HG03565 (cell line): ENCODE data around the gene TRIM9.
"Not testable (repeated sequence)": the region's sequence is repeated elsewhere in the genome, so short reads cannot be mapped to it uniquely, and the experiment has no call there.

Experiments used
- ATAC-seq: cut with Tn5 transposase; IDR thresholded peaks from one replicate; pipeline ENCODE4 v1.9.1; 2021; ENCODE audit warnings: mild to moderate bottlenecking, moderate library complexity; ENCODE audit not compliant: unreplicated experiment

The TRIM9 gene

DNA sequence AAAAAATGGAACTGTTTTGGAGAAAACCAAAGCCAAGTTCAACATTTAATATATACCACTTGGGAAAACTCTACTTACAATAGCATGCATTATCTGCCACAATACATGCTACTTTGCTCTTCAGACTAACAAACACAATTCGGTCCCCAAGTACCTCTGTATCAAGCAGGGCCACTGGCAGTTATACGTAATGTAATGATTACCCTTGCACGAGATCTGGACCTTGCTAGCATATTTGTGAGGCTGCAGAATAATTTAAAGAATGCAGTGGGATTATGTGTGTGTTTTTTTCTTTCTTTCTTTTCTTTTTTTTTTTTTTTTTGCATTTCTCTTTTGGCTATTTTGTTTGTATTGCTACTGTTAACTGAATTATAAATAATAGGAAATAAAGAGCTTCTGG is 127.8 kb downstream of the TRIM9 start:
- ATAC-seq = no peak

DNA sequence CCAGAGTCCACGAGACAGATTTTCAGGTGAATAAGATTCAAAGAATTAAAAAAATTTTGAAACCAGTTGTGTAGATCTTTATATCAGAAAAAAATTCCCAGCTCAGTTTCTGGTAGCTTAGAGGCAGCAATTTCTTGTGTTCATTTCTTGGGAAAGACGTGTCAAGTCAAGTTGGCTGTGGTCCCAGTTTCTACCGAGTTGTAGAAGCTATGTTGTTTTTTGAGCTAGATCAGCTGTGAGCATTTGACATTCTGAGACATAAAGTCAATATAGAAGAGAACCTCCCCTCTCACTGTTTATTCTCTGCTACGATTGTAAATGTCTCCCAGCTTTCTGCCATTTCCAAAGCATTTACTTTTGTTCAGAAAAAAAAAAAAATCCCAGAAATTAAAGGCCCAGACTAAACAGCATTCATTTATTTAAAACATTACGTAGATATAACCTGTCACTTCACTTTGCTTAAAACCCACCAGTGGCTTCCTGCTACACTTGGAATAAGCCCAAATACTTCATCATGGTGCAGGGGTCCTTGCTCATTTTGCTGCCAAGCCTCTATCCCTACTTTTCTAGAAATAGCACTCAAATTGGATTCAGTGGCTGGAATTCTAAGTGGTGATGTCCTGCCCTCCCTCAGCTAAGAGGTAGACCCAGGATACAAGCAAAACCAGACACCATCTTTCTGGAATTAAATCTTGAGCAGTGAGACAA is 130.1 kb downstream of the TRIM9 start:
- no peak for ATAC-seq

DNA sequence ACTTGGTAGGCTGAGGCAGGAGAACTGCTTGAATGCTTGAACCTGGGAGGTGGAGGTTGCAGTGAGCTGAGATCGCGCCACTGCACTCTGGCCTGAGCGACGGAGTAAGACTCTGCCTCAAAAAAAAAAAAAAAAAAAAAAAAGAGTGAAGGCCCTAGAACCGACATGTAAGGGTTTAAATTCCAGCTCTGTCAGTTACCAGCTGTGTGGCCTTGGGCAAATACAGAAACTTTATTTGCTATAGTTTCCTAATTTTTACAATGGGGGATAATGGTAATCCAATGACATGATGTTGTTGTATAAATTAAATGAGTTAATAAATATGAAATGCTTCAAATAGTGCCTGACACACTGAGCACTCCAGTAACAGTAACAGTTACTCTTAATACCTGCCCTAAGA is 131.0 kb downstream of the TRIM9 start:
- no peak for ATAC-seq

DNA sequence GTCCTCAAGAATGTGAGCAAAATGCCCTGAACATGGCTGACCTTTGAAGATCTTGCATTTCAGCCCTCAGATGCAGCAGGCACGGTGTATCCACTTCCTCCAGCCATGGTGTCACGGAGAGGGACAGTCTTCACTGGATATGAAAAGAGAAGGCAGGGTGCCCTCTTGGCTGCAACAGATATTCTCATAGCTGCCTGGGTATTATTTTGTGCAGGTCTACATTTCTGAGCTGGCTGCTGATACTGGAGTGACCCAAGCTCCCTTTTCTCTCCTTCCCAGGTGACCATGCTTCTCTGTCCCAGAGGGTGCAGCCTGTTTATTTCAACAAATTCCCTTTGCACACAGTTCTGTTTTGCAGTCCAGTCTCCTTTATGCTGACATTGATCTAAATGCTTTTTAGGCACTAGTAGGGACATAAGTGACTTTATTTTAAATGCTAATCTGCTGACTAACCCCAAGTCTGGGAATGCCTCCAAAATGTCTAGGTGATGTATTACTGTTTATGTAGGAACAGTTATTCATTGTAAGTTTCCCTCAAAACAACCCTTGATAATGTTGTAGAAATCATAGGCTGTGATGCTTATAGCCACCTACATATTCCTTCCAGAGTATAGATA is 133.2 kb downstream of the TRIM9 start:
- ATAC-seq = no peak

DNA sequence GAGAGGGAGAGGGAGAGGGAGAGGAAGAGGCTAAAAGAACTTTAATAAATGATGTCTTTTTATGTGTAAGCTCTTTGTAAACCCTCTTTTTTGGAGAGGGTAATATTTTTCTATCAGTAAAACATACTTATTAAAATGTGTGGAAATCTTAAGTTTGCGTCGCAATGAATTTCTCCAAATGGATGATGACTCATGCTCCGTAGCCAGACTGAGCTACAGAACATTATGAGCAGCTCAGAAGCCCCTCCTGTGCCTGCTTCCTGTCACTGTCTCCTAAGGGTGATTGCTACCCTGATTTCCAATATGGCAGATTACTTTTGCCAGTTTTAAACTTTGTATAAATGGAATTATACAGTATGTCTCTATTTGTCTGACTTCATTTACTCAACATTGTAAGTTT is 137.6 kb downstream of the TRIM9 start:
- ATAC-seq = no peak

DNA sequence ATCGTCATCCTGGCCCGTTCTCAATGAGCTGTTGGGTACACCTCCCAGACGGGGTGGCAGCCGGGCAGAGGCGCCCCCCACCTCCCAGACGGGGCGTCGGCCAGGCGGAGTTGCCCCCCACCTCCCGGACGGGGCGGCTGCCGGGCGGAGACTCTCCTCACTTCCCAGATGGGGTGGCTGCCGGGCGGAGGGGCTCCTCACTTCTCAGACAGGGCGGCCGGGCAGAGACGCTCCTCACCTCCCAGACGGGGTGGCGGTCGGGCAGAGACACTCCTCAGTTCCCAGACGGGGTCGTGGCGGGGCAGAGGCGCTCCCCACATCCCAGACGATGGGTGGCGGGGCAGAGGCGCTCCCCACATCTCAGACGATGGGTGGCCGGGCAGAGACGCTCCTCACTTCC is 138.5 kb downstream of the TRIM9 start:
- not testable (repeated sequence) for ATAC-seq

DNA sequence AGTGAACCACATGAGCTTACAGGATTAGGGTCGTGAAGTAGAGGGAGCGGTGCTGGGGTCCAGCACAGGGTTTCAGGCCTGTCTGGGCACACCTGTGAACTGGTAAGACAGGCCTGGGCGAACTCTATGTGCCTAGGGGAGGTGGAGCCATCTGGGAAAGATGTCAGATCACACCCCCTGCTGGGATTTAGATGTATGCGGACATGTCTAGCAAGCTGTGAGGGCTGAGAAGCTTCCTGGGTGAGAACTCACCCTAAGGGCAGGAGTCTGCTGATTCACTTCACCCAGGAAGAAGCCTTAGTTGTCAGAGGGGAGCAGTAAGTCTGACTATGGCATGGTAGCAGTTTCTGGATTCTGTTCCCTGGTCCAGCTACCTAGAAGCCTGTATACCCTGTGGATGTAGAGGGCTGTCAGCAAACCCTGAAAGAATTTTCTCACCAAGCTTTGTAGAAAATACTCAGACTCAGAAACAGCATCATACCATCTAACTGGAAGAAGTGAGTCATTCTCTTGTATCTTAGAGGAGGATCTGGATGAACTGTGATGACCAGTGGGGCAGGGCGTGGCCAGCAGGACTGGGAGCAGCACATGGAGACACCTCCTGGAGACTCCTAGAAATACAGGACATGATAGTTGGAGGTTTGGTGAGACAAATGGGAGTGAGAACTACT is 139.4 kb downstream of the TRIM9 start:
- ATAC-seq = no peak

DNA sequence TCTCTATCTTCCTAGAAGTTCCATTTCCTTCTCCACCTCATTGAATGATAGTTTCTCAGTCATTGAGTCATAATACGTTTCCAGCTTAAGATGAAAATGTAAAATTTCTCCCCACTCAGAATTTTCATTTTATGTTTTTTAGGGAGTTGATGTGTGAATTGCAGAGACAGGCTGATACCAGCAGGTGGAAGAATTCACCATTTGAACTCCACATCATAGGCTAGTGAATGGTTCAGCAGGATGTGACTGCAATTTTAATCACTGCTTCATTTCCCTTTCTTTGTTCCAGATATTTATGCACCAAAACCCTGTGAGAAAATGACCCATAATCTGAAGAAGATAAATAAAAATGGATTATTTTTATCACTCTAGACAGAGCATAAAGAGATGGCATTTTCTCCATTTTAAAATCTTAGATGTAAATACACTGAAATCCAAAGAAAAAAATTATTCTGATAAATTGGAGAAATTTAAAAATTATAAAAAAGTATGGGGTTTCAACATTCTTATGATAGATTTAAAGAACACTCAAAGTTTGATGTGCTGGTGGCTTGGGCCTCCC is 140.0 kb downstream of the TRIM9 start:
- ATAC-seq = no peak

DNA sequence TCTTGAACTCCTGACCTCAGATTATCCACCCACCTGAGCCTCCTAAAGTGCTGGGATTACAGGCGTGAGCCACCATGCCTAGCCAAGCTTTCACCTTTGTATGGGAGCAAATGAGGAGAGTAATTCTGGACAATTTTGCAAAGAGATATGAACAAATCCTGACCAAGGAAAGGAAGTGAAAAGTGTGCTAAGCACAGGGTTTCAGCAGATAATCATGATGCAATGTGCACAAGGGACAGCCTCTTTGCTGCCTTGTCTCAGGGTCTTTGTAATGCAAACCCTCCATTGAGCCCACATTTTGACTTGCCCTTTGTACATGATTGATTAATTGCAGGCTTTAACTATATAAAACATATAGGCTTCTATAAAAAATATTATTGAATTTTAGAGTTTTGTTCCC is 141.4 kb downstream of the TRIM9 start:
- no peak for ATAC-seq

DNA sequence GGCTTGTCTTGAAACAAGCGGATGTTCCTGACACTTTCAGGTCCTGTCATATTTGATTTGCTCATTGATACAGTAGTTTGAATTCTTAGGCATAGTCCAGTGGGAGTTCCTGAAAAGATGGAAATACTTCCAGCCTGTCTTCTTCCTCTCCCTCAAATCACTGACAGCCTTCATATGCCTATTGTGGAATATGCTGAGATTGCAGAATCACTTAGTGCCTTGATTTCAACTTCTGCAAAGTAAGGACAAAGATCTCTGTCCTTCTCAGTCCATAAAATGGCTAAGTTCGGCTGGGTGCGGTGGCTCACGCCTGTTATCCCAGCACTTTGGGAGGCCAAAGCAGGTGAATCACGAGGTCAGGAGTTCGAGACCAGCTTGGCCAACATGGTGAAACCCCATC is 143.9 kb downstream of the TRIM9 start:
- ATAC-seq = no peak

DNA sequence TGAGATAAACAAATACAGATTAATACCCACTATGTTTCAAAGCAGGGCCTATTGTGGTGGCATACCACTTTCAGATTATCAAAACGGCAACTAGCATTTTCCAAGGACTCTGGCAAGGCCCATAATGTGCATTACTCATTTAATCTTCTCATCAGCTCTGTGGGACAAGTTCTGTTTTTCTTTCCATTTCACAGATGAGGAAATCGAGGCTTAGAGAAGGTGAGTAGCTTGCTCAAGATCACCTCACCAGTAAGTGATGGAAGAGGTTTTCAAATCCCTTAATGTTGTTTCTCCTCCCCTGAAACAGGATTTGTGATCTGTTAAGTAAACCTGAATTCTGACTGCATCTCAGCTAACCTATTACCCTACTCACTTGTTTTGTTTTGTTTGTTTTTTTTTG is 146.7 kb downstream of the TRIM9 start:
- no peak for ATAC-seq

DNA sequence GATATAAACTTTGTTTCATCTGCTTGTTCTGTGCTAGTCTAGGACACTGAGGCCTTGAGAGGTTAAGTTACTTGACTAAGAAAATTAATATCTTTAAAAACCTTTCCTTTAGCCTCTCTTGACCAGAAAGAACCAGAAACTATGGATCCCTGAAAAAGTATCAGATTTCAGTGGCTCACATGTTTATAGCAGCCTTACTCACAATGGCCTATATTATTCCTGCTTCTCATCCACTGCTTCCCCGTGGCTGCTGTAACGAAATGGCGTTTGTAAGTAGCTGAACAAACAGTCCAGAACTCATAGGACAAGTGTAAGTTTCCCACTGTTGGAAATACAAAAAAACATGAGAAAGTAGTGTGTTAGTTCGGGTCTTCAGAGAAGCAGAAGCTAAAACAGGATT is 147.5 kb downstream of the TRIM9 start:
- ATAC-seq = no peak

DNA sequence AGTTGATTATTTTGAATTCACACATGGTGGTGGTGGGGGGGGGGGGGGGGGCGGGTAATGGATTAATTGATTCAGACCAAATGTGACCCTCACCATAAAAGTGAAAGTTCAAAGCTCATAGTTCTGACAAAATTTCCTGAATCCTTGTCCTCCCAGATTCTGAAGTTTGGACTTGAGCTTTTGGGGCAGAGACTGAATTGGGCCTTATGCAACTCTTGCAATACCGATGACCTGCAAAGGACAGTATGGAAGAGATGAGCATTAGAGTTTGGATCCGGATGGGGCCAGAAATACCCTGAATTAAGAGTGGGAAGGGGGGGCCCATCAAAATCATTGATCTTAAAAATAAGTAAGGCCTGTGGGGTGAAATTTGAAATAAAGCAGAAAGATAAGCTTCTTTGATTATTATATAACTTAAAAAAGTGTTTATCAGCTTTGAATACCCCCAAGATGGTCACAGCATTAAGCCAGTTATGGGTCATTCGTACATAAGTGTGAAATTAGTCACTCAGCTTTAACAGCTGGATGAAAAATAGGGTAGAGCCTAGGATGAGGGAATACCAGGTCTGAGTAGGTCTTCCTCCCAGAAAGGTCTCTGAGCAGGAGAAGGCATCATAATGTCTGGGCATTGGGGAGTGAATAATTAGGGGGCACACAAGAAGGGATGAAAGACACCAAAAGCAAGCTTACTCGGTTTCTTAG is 148.5 kb downstream of the TRIM9 start:
- ATAC-seq = no peak

DNA sequence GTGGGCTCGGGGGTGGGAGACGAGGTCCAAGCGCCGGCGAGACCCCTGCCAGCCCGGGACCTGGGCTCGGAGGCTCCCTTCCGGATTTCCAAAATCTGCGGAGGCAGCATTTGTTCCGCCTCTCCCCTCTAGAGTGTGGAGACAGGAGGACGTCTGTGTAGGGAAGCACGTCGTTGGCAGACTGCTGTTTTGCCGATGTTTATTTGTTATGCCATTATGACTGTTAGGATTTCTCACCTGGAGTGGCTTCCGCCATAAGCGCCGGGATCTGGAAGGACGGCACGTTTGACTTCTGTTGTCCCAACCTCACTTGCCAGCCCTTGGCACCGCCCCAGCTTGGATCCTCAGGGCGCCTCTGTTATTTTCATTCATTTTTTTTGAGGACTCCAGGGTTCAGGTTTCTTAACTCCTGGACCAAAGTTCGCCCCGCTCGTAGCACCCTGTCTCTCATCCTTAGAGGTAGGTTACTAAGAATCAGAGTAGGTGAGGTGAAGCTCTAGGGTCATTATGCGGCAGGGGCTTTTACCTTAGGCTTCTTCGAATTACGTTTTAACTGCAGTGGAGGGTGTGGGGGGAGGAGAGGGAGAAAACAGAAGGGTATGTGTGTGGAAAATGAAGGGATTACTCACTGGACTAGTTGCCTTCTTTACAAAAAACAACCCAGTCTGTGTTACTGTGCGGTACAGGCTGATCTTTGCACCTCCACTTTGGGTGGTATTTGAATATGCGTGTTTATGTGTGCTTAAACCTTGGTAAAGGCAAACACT is 150.1 kb downstream of the TRIM9 start:
- ATAC-seq = no peak

DNA sequence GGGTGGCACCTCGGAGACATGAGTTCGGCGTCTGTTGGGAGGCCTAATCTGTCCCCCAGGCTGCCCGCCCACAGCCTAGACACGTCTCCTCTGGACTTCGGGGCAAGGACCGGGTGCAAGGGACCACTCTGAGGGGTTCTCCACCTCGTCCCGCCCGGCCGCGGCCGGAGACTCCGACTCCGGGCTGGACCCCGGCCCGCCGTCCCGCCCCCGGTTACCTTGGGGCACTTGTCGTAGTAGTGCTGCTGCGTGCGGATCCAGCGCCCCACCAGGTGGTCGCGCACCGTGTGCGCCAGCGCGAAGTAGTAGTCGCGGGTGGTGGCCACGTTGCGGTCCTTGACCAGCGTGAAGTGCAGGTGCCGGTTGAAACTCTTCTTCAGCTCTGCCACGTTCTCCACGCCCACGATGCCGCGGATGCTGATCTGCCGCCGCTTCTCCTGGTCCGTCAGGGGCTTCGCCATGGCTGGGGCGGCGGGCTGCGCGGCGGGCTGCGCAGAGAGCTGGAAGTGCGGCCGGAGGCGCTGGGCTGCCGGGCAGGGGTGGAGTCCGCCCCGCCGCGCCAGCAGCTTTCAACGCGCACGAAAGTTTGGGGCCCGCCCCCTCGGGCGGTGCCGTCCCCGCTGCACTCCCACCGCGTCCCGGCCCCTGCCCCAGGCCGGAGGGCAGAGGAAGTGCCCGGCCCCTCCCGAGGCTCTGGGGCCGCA is 150.8 kb downstream of the TRIM9 start, which contains the start of gene PYGL:
TSS of gene PYGL (minus strand) at position 541 of the 704 bp plus-strand sequence. CDS start at position 461, 80 bp downstream.
- no peak for ATAC-seq

DNA sequence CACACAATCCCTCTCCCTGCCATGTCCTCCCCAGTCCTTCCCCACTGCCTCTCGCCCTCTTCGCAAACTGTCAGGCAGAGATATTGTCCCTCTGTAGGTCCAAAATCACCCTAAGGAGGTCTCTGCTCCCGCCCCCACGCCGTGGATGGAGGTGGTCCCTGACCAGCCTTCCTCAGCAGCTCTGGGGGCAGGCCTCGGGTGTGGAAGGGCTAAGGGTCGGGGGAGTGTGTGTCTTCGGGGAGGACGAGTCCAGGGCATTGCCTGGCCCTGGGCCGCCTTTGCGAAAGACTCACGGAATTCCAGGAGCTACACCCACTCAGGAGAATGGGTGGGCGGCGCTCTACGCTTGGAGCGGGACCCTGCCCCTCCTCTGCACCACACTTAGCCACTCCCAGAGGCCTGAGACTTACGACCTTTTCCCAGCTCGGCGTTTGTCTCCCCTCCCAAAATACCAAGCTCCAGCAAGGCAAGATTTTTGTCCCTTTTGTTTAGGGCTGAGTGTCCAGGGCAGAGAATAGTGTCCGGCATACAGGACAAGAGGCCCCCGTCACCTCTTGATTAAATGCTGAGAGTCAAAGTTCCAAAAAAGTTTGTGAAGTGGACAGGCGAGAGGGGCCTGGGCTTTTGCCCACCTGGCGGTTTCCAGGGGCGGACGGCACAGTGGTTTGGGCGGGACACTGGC is 151.5 kb downstream of the TRIM9 start:
- no peak for ATAC-seq

DNA sequence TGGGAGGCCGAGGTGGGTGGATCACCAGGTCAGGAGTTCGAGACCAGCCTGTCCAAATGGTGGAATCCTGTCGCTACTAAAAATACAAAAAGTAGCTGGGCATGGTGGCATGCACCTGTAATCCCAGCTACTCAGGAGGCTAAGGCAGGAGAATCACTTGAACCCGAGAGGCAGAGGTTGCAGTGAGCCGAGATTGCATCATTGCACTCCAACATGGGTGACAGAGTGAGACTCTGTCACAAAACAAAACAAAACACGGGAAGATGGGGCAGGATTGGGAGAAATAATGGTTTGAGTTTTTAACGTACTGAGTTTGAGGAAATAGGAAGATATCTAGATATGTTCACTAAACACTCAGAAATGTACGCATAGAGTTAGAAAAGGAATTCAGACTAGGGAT is 153.3 kb downstream of the TRIM9 start:
- ATAC-seq = not testable (repeated sequence)

DNA sequence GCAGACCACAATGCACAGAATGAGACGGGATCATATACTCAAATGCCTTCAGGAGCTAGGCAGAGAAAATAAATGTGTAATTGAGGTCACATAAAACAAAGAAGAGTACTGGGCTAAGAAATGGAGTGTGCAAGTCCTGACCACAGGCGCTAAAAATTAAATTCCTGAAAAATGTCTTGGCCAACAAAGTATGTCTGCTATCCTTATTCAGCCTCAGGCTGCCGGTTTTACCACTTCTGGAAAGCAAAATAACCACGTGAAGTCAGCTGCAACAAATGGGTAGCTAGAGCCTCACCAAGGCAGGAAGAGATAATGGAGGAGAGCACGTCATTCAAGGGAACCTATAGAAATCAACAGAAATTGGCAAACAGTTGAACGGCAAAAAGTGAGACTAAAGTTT is 153.8 kb downstream of the TRIM9 start:
- ATAC-seq = no peak

DNA sequence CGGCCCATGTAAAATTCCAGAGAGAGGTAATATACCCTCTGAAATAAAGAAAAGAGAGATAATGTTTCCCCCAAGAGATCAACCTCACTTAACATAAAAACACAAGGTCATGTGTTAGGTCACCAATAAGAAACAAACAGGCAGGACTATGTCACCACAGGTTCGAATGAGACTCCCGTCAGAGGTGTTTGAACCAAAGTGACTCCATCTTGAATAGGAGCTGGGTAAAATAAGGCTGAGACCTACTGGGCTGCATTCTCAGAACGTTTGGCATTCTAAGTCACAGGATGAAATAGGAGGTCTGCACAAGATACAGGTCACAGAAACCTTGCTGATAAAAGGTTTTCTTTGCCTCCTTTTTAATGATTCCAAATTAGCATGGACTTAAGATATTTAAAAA is 157.1 kb downstream of the TRIM9 start:
- ATAC-seq = no peak
